Esophagus muscularis mucosa (tissue), 3 donors: Measurements from ENCODE around the gene HMOX1.

ENCODE experiments used
- POLR2A ChIP-seq: fragments of 450-650 bp; IDR thresholded peaks from one replicate; pipeline ENCODE4 v1.6.1; 2017; ENCODE audit warnings: antibody characterized with exemption, moderate library complexity, mild to moderate bottlenecking, low read depth
- POLR2AphosphoS5 ChIP-seq, 2 donors: sonication (generic); formaldehyde crosslinking; IDR thresholded peaks; one replicate each; pipeline ENCODE4 v1.6.1; 2017; ENCODE audit warnings: antibody characterized with exemption in 2 of 2
- TF ChIP-seq, protein P1 (sequence below), 3 experiments: fragments of 200-600 bp in 2 of 3; fragments of 450-650 bp in 1 of 3; sonication (generic) in 2 of 3; IDR thresholded peaks; one replicate each; pipeline ENCODE4 v1.5.1; 2017 to 2019; ENCODE audit warnings: antibody characterized with exemption in 3 of 3, mild to moderate bottlenecking in 2 of 3, moderate library complexity in 1 of 3

DNA sequence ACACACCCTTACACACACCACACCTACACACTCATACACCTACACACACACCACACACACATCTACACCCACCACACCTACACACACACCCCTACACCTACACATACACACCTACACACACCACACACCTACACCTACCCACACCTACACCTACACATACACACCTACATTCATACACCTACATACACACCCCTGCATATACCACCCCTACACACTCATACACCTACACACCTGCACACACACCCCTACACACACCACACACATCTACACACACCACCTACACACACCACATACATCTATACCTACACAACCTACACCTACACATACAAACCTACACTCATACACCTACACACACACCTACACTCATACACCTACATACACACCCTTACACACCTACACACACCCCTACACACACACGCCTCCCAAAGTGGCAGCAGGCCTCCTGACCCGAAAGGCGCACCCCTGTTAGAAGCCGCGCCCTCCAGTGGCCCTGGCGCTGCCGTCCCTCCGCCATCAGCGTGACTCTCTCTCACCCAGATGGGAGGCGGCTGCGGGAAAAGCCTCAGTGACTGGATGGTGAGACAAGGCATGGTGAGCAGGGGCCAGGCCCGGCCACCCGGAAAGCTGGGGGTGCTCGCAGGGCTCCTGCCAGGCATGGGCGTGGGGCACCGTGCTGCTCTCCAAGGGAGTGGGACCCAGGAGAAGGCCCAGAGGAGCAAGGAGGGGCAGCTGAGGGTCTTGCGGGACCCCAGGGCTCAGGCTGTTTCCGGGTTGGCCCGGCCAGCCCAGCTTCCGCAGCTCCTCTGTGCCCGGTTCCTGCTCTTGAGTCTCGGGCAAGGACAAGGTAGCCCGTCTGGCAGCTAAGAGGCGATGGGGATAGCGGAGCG is 37.0 kb upstream of the HMOX1 start:
- TF ChIP-seq, protein P1, sequence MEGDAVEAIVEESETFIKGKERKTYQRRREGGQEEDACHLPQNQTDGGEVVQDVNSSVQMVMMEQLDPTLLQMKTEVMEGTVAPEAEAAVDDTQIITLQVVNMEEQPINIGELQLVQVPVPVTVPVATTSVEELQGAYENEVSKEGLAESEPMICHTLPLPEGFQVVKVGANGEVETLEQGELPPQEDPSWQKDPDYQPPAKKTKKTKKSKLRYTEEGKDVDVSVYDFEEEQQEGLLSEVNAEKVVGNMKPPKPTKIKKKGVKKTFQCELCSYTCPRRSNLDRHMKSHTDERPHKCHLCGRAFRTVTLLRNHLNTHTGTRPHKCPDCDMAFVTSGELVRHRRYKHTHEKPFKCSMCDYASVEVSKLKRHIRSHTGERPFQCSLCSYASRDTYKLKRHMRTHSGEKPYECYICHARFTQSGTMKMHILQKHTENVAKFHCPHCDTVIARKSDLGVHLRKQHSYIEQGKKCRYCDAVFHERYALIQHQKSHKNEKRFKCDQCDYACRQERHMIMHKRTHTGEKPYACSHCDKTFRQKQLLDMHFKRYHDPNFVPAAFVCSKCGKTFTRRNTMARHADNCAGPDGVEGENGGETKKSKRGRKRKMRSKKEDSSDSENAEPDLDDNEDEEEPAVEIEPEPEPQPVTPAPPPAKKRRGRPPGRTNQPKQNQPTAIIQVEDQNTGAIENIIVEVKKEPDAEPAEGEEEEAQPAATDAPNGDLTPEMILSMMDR (IDR thresholded peaks at IDR 0.05), result no peak
- TF ChIP-seq POLR2AphosphoS5 (IDR thresholded peaks at IDR 0.05), result no peak
- no peak for TF ChIP-seq POLR2A
